GM18508 (cell line): ENCODE results near the gene CLEC10A.
"Not testable (repeated sequence)": the region's sequence is repeated elsewhere in the genome, so short reads cannot be mapped to it uniquely, and the experiment has no call there.

ENCODE experiments used
- ATAC-seq: cut with Tn5 transposase; IDR thresholded peaks from one replicate; pipeline ENCODE4 v1.9.1; 2021; ENCODE audit warnings: moderate number of reproducible peaks; ENCODE audit not compliant: insufficient read depth, unreplicated experiment

The CLEC10A gene

DNA sequence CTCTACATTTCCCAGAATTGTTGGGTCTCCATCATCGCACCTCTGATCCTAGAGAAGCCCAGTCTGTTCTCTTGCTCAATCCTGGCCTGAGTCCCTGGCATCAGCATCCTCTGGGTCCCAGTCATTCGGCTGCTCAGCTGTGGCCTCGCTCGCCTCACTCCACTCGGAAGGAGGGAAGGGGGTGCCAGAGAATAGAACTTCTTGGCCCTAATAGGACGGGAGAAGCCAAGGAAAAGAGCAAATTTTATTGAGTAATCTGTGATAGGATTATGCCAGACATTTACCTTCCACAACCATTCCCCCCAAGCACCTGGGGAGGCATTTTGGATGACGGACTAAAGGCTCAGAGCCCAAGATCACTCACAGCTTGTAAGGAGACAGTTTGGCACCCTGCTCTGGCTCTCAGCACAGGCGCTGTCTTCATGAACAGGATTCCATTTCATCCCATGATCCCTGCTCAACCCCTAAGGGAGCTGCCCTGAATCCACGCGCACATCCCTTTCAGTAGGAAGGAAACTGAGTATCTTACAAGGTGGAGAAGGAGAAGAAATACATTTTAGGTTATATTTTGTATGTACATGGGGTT, 498 bp upstream of the CLEC10A start:
- ATAC-seq, result no peak

- no peak for ATAC-seq
Observed at GRCh38 chr17:7078711-7079110, 1.3 kb downstream of the CLEC10A start.

DNA sequence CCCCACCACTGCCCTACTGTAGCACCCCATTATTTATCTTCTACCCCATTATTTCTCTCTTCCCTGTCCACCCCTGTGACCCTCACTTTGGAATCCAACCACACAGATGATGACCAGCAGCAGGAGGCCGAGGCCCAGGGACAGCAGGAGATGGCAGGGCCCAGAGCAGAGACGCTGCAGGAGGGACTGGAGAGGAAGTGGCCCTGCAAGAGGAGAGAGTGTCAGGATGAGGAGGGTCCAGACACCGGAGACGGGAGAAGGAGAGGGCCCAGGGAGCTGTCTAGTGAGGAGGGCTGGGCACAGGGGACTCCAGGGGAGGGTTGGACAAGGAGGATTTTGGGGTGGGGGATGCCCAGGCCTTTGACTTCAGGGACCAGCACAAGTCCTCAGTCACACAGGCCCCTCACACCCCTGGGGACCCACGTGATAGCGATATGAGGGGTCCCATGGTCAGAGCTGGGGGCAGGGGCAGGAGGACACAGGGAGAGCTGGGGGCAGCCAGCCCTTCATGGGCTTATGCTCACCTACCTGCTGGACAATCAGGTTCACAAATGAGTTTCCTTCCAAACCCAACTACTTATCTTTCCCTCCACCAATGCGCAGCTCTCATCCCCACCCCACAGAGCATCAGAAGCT, 2.0 kb downstream of the CLEC10A start:
- ATAC-seq, result no peak

- no peak for ATAC-seq
Observed at GRCh38 chr17:7074931-7075330, 5.1 kb downstream of the CLEC10A start.

- ATAC-seq, result no peak
Observed at GRCh38 chr17:7072406-7072805, 7.6 kb downstream of the CLEC10A start.

- no peak for ATAC-seq
Observed at GRCh38 chr17:7070712-7071111, 9.3 kb downstream of the CLEC10A start.

GRCh38 chr17:7068268-7068667, 11.8 kb downstream of the CLEC10A start:
- no peak for ATAC-seq

DNA sequence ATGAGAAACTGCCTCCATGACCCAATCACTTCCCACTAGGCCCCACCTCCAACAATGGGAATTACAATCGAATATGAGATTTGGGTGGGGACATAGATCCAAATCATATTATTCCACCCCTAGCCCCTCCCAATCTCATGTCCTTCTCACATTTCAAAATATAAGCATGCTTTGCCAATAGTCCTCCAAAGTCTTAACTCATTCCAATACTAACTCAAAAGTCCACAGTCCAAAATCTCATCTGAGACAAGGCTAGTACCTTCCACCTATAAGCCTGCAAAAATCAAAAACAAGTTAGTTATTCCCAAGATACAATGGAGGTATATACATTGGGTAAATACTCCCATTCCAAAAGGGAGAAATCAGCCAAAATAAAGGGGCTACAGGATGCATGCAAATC, 12.9 kb downstream of the CLEC10A start:
- no peak for ATAC-seq

DNA sequence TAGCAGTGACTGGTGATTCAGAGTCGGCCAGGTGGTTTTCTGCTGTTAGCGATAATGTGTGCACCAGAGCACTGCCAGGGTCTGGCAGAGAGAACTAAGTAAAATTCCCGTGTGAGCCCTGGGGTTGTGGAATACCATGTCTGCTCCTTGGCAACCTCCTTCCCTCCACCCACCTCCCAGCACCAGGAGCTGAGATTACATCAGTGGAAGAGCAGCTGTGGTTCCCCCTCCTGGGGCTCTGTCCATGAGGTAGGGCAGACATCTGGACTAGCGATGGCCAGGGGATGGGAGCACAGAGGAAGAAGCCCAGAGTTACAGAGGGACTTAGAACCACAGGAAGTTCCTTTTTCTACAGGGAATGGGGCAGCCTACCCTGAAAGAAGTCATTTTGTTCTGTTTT, 15.8 kb downstream of the CLEC10A start:
- ATAC-seq, result no peak

DNA sequence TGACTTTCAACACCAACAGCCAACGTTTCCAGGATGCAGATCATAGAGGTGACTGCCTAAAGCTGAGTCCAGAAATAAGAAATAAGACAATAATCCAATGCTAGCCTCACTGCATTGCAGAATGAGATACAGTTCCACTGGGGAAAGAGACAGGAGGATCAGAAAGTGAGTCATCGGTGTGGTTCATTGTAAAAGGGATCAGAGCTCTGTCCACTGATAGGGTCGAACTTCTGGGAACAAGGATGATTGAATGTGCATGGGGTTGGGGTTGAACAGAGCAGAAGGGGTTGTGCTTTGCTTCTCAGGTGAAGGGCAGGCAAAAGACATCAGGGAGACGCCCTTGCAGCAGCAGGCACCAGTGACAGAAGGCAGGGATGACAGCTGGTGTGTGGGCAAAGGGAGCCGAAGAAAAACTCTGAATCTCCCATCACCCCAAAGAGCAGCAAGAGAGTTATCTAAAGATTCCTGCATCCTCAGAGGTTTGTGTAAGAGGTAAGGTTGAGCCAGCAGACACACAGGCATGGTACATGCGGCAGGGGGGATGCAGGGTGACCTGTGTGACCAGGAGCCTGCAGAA, 16.4 kb downstream of the CLEC10A start:
- no peak for ATAC-seq

DNA sequence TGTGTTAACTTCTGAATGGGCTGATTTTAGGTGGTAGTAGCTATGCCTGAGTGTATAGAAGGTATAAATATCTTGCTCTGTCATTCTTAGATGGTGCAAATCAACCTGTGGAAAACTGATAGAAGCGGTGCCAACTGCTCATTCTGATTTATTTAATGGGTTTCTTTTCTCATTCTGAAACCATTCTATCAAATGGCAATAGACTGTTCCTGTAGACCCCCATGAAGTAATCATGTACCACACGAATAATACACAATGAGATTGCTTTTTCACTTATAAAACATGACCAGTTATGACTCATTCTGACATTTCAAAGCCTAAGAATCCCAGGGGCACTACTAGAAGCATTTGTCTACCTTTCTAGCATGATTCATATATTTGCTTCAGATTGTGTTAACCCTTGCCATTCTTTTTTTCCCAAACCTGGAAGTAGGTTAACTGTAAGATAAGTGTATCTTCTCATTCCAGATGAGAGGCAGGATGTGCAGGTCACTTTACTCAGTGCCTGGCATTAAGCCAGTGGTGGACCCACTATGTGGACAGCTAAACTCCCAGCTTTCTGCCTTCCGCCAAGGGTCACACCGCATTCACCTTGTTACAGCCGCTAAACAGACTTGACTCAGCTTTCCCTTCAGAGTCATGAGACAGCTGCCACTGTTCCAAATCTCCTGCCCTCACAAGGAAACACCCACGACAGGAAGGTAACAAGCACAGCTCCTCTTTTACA, 19.7 kb downstream of the CLEC10A start:
- no peak for ATAC-seq

DNA sequence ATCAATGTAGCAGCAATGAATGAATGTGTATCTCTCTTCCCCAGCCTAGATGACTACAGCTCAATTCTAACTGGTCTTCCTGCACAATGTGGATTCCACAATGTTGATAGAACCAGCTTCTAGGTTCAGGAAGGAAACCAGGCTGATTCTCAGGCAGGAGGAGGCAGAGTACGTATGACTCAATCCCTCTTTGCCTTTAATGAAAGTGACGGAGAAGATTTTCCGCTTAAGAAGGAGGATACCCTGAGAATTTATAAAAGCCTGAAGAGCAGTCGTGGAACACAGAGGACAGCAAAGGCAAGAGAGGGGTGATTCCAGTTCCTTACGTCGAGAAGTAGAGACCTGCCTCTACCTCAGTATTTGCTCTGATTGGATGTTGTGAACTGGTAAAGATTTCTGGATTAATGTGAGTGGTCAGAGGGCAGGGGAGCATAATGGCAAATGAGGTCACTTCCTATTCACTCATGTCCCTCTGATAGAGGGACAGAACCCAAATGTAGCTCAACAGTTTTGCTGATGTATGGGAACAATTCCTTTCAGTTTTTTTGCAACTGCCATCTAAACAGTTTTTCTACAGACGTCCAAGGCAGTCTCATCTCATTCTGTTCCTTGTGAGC, 21.1 kb downstream of the CLEC10A start:
- ATAC-seq, result no peak

GRCh38 chr17:7056386-7056785, 23.7 kb downstream of the CLEC10A start:
- ATAC-seq, result no peak

- ATAC-seq, result not testable (repeated sequence)
Observed at GRCh38 chr17:7050583-7050982, 29.5 kb downstream of the CLEC10A start.

- no peak for ATAC-seq
Observed at GRCh38 chr17:7048968-7049367, 31.1 kb downstream of the CLEC10A start.

- ATAC-seq, result no peak
Observed at GRCh38 chr17:7047566-7047965, 32.5 kb downstream of the CLEC10A start.

DNA sequence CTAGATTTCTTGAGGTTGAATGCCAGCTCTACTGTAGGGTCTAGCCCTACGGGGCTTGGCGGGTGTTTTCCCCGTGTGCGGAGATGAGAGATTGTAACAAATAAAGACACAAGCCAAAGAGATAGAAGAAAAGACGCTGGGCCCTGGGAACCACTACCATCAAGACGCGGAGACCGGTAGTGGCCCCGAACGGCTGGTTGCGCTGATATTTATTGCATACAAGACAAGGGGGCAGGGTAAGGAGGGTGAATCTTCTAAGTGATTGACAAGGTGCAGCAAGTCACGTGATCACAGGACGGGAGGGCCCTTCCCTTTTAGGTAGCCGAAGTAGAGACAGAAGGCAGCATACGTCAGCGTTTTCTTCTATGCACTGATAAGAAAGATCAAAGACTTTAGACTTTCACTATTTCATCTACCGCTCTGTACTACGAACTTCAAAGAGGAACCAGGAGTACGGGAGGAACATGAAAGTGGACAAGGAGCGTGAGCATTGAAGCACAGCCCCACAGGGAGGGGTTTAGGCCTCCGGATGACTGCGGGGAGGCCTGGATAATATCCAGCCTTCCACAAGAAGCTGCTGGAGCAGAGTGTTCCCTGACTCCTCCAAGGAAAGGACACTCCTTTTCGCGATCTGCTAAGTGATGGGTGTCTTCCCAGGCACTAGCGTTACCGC, 33.2 kb downstream of the CLEC10A start:
- not testable (repeated sequence) for ATAC-seq

GRCh38 chr17:7046127-7046724, 33.8 kb downstream of the CLEC10A start:
- no peak for ATAC-seq

- no peak for ATAC-seq
Observed at GRCh38 chr17:7045492-7046126, 34.4 kb downstream of the CLEC10A start.
